ENCODE data around the gene DMXL2.
A peak's percentile ranks its signal among the peaks of the same experiment; 100 is the strongest.
"Not testable (repeated sequence)": the region's sequence is repeated elsewhere in the genome, so short reads cannot be mapped to it uniquely, and the experiment has no call there.

The DMXL2 gene

DNA sequence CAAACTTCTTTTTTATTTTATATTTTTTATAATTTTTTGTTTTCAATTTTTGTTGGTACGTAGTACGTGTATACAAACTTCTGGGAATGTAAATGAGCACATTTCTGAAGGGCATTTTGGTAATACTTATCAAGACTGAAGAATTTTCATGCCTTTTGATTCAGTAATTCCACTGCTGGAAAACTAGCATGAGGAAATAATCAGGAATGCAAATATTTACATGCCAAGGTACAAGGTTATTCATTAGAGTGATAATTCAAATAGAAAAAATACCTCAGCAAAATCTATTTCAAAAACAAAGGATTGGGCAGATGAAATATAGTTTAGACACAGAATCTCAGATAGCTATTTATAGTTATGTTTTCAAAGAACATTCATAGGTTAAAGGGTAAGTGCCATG lies 128.7 kb downstream of the DMXL2 start:
- DNase-seq (ENCODE audit: low spot score): no peak

DNA sequence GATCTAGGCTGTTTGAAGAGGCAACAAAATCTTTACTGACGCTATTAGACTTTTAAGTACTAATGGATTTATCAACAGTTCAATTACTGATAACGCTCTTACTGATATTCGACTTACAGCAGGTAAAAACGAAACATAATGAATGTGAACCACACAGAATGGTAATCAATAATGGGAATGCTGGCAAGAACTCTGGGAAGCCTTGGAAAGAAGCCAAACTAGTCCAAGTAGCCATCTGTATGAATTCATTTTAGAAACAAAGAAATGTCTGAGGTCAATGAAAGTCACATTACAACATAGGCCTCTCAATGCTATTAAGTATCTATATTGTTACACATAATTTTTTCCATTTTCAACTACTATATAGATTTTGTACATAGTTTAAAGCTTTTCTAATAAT lies 130.0 kb downstream of the DMXL2 start:
- peak; percentile 6 for DNase-seq (ENCODE audit: low spot score)

DNA sequence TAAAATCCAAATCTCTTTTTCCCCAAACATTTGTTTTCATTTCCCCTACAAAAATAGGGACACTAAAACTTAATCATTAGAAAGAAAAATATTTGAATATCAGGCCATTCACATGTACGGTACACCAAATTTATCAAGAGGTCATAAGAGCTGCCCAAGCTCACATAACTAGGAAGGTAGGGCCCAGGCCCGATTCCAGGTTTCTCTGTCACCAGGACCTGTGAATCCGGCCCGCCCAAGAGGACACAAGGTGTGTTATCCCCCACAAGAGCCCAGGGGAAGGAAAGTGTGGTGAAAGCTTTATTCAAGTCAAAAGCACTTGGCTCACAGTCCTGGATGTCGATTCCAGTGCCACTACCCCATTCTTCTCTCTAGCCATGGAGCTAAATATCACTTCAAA lies 130.6 kb downstream of the DMXL2 start:
- DNase-seq (ENCODE audit: low spot score): no peak

DNA sequence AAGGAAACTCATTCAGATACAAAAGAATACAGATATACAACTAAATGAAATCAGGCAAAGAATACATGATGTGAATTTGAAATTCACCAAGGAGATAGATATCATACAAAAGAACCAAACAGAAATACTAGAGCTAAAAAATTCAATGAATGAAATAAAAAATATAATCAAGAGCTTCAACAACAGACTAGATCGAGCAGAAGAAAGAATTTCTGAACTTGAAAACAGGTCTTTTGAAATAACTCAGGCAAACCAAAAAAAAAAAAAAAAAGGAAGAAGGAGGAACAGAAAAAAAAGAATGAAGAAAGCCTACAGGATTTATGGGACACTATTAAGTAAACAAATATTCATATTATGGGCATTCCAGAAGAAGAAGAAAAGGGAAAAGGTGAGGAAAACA lies 137.8 kb downstream of the DMXL2 start:
- DNase-seq (ENCODE audit: low spot score): no peak

DNA sequence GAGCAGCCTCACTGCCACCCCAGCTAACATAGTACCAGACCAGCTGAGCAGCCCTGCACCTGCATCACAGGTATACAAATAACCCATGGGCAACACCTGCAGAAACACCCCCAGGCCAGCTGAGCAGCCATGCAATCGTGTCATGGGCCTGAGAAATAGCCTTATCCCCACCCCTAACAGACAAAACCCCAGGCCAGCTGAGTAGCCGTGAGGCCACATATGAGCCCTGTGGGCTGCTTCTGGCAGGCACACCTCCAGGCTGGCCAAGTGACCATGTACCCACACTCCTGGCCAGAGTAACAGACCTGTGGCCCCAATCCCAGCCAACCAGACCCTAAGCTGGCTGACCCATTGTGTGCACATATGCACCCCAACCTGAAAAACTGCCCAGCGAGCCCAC lies 138.6 kb downstream of the DMXL2 start:
- no peak for DNase-seq (ENCODE audit: low spot score)

DNA sequence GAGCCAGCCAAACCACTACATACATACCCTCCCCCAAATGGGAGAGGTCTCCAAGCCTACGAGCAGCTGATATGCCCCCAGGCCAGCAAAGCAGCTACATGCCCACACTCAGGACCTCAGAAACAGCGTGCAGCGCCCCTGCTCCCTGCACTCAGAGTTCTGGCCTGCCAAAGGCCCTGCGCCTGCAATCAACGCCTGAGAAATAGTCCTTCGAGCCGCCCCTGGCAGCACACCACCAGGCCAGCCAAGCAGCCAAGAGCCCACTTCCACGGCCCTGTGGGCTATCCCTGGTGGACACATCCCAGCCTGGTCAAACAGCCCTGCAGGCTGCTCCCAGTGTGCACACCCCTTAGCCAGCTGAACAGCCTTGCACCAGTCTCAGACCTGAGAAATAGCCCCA lies 139.1 kb downstream of the DMXL2 start:
- DNase-seq (ENCODE audit: low spot score): no peak

DNA sequence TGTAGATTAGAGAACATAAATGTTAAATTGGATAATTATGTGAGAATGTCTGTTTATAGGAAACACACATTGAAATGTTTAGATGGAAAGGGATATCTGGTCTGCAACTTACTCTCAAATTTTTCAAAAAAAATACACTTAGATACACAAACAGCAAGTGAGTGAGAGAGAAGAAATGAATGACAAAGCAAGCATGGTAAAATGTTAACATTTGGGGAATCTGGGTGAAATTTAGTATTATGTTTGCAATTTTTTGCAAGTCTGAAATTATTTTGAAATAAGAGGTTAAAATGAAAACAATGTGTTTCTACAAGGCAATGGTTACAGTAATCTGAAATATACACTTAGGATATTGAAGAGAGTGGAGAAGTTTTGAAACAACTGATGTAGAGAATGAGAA lies 146.8 kb downstream of the DMXL2 start:
- DNase-seq (ENCODE audit: low spot score): no peak

DNA sequence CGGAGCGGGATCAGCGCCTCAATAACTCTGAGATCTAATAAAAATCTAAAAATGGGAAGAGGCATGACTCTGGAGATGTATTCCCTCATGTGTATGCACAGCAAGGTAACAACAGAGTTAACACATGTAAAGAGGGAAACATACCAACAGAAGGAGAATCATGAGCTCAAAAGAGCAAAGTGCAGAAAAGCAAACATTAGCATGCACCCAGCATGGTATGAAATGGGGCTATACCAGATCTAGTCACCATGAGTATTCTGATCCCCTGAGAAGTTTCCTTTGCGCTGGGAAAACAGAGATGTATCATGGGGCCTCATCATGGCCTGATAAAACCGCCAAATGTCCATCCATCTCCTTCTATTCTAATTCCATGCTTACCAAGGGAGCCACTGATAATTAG lies 152.1 kb downstream of the DMXL2 start:
- no peak for DNase-seq (ENCODE audit: low spot score)

DNA sequence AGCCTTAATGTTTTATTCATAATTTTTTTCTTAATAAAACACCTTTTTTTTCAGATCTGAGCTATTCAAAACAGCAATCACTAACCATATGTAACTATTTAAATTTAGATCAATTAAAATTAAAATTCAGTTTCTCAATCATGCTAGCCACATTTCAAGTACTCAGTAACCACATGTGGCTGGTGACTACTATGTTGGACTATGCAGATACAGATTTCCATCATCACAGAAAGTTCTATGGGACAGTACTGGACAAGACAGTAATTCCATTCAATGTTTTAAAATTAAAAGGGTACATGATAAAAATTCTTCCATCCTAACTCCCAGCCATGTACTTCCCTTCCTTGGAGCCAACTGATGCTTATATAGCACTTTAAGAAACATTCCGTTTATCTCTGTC lies 161.8 kb downstream of the DMXL2 start:
- DNase-seq (ENCODE audit: low spot score): no peak

DNA sequence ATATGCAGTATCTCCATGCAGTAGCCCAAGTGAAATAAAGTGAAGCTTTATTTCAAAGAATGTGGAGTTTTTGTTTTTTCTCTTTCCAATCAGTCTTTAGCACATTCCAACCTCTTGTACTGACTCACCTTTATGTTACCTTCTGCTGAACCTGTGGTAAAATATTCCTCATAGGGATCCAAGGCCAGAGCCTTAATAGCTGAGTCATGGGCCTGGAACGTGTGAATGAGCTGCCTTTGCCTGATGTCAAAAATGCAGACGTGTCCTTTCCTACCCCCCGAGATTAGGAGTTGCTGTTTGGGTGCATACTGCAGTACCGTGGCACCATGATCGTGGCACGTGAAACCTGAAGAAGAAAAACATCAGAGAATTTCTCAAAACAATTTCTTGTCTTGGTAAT lies 172.6 kb downstream of the DMXL2 start:
- no peak for DNase-seq (ENCODE audit: low spot score)

DNA sequence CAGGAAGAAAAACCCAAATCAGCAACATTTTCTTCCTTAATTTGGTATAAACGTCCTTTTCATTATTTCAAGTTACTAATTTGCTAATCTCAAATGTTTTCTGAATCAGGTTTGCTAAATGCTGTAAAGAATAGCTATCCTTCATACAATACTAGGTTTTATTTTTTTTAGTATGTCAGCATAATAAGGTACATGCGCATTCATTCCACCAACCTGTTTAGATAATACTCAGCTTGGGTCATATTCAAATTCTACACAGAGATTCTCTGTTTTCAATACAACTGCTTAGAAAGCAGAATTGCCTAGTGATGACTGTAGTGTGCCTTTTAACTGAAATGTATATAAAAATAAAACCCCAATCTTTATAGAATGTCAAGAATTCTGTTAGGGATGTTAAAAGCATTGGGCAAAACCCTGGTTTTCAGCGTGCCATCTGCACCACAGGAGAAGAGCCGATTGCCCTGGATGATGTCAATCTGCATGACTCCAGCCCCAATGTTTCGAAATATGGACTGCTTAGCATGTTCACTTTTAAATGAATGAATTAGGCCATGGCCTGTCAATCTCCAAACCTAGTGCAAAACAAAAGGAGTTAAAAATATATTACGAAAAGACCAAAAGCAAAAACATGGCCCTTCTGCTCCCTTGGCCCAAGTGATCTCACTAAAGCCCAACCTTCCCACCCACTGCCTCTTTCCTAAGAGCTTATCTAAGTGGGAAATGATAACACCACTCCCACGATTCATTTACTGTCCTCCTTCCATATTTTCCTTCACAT lies 173.8 kb downstream of the DMXL2 start:
- DNase-seq (ENCODE audit: low spot score): no peak

DNA sequence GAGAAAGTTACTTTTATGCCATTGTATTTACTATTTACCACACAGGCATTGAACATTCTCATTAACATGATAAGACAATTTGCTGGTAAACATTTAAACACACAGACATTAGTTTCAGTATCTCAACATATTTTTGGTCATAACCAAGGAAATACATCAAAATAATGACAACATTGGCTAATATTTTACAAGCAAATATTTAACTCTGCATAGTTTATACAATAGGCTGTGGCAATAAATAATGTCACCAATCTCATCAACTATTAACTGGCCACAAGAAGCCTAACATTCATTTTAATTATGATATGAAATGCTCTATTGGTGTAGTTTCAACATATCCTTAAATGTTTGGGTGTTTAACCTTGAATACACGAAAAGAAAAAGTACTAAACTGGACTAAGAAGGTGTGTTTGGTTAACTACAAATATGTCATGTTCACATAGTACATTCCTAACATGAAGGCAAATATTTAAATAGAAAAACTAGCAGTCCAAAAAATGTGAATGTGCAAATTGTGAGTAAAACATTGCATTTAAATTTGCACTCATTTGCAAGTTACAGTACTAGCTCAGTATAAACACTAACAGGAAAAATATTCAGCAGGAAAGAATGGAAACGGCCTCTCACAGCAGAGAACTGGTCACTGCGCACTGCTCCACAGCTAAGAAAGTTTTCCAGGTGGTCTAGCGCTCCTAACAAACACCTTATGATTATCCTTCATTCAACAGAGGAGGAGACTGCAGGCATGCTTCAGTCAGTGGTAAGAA lies 174.5 kb downstream of the DMXL2 start:
- DNase-seq (ENCODE audit: low spot score): no peak

DNA sequence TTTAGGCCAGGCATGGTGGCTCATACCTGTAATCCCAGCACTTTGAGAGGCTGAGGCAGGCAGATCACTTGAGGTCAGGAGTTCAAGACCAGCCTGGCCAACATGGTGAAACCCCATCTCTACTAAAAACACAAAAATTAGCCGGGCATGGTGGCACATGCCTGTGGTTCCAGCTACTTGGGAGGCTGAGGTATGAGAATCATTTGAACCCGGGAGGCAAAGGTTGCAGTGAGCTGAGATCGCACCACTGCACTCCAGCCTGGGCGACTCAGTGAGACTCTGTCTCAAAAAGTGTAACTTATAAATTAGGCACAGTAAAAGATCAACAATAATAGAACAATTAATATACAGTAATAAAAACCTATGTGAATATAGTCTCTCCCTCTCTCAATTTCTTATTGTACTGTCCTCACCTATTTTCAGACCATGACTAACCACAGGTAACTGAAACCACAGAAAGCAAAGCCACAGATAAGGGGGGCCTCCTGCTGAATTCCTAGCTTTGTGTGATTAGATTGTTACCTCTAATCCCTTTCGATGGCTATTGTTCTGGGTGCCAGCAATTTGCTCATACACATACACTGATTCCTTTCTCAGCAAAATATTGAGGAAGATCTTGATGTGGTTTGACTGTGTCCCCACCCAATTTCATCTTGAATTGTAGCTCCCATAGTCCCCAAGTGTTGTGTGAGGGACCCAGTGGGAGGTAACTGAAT lies 176.4 kb downstream of the DMXL2 start:
- DNase-seq (ENCODE audit: low spot score): not testable (repeated sequence)

DNA sequence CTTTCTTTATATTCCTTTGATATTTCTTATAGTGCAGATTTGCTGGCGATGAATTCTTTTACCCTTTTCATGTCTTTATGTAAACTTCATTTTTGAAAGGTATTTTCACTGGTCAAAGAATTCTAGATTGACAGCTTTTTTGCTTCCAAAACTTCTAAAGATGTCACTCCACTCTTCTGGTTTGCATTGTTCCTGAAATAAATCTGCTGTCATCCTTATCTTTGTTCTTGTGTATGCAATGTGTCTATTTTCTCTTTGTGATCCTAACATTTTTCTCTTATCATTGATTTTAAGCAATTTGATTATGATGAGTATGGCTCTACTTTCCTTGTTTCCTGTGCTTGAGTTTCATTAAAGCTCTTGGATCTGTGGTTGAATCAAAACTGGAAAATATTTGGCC lies 177.8 kb downstream of the DMXL2 start:
- DNase-seq (ENCODE audit: low spot score): no peak

DNA sequence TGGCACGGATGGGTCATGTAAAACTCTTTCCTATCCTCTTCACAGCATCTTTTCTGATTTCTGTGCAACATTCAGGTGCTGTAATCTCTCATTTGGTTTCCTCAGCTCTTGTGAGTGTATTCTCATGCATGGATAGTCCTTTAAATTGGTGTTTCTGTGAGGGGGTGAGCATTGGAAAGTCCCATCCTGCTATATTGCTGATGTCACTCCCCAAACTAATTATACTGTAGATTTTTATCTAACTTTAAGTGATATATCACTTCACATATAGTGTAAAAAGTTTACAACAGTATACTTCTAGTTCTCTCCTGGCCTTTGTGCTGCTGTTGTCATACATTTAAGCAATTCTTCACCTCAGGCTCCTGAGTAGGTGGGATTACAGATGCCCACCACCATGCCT lies 178.5 kb downstream of the DMXL2 start:
- no peak for DNase-seq (ENCODE audit: low spot score)

DNA sequence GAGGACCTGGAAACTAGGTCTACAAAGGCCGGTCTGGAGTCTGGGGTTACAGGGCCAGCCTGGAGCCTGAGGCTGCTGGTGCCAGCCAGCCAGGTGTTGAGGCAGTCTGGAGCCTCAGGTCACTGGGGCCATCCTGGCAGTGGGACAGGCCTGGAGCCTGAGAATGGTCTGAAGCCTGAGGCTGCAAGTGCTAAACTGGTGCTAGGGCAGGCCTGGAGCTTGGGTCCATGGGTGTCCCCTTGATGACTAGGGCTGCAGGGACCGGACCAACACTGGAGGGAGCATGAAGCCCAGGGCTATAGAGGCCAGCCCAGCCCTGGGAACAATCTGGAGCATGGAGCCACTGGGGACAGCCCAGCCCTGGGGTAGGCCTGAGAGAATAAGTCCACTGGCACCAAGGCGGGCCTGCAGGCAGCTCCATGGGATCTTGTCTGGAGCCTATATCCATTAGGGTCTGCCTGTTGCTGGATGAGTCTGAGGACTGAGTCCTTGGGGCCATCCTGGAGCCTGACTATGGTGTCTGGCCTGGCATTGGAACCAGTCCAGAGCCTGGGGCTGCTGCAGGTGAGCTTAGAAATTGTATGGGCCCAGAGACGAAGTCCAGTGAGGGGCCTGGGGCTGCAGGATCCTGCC lies 179.2 kb downstream of the DMXL2 start:
- DNase-seq (ENCODE audit: low spot score): no peak

DNA sequence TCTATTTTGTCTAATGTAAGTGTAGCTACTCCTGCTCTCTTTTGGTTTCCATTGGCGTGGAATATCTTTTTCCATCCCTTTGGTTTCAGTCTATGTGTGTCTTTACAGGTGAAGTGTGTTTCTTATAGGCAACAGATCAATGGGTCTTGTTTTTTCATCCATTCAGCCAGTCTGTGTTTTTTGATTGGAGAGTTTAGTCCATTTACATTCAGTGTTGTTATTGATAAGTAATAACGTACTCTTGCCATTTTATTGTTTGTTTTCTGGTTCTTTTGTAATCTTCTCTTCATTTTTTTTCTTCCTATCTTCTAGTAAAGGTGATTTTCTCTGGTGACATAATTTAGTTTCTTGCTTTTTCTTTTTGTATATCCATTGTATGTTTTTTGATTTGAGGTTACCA lies 184.0 kb downstream of the DMXL2 start:
- DNase-seq (ENCODE audit: low spot score): no peak

DNA sequence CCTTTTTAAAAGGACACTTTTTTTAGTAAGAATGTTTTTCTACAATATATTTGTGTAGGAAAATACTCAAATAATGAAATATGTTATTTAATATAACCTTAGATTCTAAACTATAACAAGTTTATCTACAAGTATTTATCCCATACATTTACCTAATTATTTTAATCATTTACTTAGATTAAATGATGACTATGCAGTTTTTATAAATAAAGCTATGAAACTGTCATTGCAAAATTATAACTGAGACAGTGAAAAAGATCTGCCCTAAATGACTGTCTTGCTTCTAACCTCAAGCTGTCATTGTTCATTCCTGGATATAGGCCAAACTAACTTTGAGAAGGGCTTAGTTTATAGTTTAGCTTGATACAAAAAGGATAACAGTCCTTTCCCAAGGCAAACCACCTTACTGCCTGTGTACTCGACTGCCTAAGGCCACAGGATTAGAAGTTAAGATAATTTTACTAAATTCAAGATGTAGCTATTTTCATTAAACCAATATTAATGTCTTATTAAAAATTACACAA lies 197.0 kb downstream of the DMXL2 start:
- DNase-seq (ENCODE audit: low spot score): no peak

DNA sequence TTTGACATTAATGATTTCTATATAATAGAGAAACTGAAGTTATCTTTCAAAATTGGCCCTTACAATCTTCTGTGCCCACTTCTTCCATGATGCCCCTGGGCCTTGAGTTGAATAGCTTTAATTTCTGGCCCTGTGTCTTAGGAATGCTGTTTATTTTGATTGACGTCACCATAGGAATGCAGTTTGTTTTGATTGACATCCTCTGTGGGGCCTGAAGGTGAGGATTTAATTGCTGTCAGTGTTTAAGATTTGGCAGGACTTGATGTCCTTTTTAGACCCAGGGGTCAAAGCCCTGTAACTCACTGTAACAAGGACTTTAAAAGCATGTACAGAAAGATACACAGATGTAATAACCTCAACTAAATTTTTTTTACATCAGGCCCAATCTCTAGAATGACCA lies 197.8 kb downstream of the DMXL2 start:
- DNase-seq (ENCODE audit: low spot score): no peak

DNA sequence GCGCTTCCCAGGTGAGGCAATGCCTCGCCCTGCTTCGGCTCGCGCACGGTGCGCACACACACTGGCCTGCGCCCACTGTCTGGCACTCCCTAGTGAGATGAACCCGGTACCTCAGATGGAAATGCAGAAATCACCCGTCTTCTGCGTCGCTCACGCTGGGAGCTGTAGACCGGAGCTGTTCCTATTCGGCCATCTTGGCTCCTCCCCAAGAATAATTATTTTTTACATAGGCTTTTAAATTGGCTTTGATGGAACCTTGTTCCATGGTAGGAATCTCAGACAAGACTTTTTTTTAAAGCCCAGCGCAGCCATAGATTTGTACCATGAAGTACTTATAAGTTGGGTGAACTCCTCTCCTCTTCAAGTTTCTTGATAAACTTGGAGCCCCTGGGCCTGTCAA lies 199.5 kb downstream of the DMXL2 start:
- not testable (repeated sequence) for DNase-seq (ENCODE audit: low spot score)

DNA sequence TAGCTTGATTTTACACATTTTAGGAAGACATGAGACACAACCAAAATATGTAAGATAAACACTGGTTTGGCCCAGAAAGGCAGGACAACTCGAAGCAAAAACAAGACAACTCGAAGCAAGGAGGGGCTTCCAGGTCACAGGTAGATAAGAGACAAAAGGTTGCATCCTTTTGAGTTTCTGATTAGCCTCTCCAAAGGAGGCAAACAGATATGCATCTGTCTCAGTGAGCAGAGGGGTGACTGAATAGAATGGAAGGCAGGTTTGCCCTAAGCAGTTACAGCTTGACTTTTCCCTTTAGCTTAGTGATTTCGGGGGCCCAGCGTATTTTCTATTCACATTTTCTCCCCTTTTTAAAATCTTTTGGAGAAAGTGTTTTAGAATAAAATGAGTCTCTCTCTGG lies 206.4 kb downstream of the DMXL2 start:
- no peak for DNase-seq (ENCODE audit: low spot score)

DNA sequence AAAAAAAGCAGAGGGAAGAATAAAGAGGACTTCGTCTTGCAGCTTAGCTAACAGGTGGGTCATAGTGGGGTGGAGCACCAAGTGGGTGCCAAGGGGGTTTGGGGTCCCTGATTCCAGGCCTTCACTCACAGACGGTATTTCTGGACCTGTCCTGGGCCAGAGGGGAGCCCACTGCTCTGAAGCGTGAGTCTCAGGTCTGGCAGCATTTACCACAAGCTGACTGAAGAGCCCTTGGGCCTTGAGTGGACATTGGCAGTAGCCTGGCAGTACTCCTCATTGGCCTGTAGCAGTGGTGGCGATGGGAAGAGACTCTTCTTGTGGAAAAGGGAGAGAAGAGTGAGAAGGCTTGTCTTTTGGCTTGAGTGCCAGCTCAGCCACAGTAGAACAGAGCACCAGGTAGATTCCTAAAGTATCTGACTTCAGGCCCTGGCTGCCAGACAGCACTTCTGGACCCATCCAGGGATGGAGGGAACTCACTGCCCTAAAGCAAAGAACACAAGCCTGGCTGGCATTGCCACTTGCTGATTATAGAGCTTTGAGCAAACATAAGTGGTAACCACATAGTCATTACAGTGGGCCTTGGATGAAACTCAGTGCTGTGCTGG lies 208.2 kb downstream of the DMXL2 start:
- no peak for DNase-seq (ENCODE audit: low spot score)
